Activated T-cell treated with anti-CD3 and anti-CD28 coated beads for 1 hour (primary cell): ENCODE data around the gene MADD.

Experiments used
- DNase-seq: peaks from one replicate; pipeline ENCODE4 v3.0.0-alpha.2; 2020; ENCODE audit warnings: low read depth

The MADD gene

DNA sequence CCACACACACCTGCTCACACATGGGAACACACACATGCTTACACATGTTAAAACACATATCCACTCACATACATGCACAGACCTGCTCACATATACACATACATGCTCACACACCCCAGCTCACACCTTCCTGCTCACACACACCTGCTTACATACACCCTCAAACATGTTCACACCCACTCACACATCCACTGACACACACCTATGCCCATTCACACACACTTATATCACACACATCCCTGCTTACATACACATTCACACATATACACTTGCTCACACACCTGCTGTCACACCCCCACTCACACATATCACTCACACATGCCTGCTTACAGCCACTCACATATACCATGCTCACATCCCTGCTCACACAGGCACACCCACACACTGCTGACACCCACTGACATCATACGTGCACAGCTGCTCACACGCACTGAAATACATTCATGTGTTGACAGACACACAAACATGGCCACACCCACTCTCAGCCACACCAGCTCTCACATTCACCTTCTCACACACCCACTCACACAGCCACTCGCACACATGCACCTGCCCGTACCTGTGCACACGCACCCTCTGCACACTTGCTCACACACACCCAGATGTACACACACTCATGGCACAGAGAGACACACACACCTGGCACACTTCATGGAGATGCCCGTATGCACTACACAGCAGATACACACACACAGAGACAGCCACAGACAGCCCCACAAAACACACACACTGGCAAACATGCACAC, 88.2 kb downstream of the MADD start:
- no peak for DNase-seq

DNA sequence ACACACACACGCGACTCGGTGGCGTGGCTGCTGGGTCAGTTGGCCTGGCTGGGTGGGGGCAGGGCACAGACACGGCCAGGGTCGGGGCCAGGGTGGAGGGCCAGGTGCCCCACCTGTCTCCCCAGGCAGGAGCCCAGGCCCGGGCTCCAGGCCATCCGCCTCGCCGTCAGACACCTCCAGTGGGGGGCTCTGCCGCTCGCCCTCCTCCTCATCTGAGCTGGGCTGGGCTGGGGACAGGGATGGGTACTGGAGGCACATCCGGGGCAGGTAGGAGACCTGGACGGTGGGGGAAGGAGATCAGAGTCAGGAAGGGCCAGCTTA, 88.8 kb downstream of the MADD start:
- DNase-seq, result no peak

DNA sequence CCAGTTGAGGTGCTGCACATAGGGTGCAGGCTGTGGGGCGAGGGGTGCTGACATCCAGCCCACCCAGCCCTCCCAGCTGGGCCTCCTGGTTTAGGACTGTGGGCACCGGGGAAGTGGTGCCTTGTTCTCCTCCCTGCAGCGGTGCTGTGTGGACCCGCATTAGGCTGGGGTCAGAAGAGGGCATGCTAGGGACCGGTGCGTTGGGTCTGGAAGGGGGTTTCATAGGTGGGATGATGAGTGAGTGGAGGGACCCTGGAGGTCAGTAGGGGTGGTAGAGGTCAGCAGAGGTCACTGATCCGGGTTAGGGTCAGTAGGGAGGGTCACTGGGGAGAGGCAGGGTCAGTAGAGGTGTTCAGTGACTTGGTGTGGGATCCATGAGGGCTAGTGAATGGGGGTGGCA, 89.2 kb downstream of the MADD start:
- DNase-seq, result no peak

DNA sequence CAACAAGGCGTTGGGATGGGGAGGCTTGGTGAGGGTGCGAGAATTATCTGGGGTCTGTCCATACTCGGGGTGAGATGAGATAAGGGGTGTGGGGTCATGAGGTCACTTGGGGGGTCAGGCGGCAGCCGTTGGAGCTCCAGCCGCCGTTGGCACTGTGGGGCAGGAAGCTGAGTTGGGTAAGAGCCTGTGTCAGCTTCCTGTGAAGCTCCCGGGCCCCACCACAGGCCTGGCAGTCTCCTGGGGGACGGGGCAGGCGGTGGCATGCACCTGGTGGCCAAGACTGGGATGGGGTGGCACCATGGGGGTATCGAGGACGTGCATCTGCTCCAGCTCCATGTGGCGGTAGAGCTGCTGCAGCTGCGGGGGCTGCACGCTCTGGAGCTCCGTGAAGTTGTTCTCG, 89.7 kb downstream of the MADD start:
- no peak for DNase-seq

DNA sequence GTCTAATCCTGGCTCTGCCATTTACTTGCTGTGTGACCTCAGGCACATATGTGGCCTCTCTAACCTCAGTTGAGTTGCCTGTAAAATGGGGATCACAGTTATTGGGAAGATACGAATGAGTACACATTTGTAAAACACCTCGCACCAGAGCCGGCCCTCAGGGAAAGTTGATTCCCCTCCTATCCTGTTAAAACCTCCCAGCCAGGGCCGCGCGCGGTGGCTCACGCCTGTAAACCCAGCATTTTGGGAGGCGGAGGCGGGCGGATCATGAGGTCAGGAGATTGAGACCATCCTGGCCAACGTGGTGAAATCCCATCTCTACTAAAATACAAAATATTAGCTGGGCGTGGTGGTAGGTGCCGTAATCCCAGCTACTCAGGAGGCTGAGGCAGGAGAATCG, 90.4 kb downstream of the MADD start:
- DNase-seq, result no peak

DNA sequence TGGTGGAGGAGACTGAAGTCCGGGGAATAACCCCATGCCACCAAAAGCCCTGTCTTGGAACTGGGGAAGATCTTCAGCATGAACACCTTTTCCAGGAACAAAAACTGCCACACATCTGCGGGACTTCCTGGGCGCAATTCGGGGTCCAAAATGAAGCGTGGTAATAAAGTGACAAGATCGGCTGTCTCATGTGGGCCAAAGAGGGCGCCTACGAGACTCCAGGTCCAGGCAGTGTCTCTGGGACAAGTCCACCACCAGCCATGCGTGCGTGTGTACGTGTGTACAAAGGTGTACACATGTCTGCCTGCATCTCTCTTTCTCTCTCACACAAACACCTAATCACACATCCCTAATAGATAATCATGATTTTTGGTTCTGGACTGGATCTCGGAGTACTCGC, 91.5 kb downstream of the MADD start:
- DNase-seq, result no peak

DNA sequence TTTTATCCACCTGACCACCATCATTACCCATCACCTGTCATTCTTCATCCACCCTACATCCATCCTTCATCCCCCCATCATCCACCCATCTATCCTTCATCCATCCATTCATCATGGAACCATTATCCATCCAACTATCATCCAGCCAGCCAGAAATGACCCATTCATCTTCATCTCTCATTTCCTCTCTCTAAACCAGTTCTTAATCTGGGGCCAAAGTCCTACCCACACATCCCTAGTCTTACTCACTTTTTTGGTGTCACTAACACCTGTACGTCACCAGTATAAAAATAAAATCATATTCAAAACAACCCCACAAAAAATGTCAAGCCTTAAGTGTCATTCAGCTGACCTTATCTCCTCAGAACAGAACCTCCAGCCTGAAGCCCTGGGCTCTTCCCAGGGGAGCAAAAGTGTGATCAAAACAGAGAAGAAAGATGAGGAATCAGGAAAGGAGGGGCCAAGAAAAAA, 96.1 kb downstream of the MADD start:
- no peak for DNase-seq

DNA sequence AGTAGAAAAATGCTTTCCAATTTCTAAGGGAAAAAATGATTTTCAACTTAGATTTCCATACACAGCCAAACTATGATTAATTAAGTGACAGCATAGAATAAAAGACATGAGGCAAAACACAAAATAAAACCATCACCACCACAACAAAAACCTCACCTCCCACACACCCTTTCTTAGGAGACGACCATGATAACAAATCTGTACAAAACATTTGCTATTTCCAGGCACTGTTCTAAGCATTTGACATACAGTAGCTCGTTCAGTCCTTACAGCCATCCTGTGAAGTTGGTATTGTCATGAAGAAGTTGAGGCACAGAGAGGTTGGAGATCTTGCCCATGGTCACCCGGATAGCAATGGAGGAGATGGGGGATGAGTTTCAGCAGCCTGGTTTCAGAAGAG, 99.7 kb downstream of the MADD start:
- DNase-seq, result no peak

DNA sequence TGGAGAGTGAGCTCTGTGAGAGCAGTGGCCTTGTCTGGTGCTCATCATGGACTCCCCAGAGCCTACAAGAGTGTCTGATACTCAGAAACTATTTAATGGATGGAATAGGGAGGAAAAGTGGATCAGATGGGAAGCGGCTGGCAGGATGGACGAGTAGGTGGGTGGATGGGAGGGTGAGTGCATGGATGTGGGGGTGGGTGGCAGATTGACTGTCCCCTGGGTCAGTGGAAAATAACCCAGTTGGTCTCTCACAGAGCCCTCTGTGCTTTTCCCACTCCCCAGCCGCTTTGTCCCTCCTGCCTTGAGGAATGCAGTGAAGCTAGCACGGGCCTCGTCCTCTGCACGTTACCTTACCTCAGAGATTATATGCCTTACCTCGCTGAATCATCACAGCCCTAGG, 102.5 kb downstream of the MADD start:
- no peak for DNase-seq

DNA sequence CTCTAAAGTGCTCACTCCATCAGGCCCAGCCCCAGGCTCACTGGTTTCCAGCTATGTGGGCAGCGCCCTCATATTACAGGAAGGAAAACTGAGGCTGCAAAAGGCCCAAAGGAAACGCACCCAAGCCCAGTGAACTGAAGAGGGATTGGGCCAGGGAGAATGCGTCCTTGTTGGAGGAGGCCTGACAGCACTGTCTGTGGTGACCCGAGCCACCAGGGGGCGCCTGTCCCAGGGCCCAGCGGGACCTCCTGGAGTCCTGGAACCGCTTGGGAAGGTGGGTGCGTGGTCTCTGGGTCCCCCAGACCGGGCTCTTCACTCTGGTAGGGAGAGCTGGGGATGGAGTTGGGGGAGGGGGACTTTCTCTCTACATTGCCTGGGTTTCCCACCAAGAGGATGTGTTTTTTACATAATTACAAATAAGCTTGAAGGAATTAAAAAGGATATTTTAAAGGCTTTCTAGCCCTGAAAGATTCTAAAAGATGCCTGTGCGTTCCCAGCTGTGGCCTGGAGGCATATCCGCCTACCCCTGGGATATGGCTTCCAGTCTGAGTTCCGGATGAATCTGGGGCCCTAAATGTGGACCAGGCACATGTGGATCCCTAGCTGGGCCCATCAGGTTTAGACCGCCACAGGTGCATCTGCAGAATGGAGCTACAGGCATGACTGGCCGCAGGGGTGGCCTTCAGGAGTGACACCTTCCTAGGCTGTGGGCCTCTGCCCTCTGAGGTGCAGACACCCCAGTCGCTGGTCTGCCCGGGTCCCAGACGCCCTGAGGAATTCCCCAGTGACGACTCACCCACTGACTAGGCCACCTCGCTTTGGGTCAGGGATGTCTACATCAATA, 104.2 kb downstream of the MADD start:
- DNase-seq, result peak; percentile 90

DNA sequence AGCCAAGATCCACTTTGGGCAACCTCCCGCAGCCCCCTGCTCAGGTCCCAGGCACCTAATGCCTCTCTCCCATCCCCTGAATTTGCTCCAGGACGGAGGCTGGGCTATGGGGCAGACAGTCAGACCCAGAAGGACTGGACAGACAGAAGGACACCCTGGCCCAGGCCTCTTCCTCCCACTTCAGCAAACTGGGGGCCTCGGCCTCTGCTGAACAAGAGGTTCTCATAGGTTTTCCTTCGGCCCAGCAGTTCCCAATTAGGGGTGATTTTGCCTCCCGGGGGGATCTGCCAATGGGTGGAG, 104.7 kb downstream of the MADD start:
- DNase-seq, result no peak

DNA sequence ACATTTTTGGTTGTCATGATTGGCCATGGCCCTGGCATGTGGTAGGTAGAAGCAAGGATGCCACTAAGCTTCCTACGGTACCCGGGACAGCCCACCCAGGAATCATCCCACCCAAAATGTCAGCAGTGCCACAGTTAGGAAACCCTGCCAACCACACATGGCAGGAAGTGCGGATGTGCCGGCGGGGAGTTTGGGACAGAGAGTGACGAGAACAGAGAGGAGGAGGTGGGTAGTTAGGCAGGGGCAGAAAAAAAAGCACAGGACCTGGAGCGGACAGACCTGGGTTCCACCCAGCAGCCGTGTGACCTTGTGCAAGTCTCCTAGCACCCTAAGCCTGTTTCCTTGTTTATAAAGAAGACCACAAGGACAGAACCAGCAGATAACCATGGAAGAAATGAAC, 105.1 kb downstream of the MADD start:
- DNase-seq, result no peak

DNA sequence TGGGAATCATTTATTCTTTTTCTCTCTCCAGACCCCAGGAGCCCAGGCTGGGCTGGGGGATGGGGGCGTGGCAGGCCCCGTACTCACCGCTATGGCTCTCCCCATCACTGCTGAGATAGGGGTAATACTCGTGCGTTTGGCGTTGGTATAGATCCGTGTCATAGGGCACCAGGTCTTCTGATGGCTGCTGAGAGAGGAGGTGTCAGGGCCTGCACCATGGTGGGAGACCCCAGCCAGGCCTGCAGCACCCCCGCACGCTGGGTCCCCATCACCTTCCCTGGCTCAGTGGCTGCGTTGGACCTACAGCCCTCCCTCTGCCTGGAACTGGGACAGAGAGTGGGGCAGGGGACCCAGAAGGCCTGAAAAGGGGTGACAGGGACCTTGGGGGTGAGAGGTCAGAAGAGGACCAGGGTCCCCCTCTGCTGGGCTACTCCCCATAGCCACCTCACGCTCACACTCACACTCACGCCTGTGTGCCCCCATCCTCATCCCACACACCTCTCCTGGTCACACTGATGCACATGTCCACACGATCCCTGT, 105.7 kb downstream of the MADD start:
- DNase-seq, result no peak

DNA sequence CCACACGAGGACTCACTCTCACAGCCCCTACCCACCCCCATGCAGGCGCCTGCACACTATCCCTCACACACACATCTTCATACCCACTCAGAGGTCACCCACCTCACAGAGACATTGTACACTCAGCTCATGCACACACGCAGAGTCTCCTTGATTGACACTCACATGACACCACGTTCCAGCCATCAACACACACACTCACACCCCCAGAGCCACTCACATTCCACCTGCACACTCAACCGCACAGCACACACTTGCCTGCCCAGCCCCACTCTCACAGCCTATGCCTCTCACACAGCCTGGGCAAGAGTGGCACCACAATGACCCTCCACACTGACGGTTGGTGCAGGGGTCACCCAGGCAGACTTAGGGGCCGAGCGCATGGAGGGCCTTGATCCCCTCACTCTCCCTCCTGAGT, 106.2 kb downstream of the MADD start:
- no peak for DNase-seq

DNA sequence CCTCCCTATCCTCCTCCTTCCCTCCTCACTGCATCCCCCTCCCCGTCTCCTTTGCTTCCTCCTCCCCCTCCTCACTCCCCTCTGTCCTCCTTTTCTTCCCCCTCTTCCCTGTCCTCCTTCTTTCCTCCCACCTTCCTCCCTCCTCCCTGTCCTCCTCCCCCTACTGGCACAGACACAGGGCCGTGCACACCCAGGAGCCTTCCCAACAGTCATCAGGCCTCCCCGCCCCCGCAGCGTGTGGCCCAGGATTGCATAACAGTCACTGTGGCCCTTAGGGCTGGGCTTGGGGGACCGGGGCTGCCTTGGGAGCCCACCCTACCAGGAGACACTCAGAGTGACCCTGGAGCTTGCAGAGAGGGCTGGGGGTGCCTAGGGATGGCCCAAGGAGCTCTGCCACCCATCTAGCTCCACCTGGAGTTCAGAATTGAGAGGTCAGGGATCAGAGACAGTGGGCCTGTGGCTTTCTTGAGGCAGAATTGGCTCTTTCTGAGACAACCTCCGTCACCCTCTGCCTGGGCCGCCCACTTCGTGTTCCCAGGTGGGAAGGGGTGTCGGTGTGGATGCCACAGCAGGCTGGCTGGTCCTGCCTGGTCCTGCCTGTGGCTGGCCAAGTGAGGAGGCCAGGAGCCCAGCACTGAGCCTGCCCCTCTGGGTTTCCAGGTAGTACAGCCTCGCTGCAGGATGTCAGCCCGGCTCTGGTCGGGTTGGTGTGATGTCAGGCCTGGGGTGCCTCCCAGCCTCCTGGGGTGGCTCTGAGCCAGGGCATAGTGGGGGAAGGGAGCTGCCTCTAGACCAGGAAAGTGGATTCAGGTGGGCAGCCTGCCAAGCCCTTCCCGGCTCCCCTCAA, 106.8 kb downstream of the MADD start:
- DNase-seq, result no peak

DNA sequence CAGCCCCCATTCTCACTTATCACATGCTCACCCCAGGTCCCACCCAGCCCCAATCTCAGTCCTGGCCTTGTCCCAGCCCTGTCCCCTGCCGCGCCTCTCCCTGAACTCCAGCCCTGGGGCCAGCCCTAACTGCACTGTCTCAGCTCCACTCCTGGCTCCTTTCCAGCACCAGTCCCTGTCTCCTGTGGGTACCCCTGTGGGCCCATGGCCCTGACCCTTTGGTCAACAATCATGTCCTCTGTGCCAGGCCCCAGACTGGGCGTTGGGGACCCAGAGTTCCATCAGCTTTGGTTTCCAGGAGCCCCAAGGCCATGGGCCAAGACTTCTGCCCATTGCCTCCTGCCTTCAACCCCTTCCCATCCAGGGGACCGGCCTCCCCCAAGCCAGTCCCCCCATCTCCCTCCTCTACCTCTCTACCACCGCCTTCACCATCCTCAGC, 107.7 kb downstream of the MADD start:
- DNase-seq, result no peak

DNA sequence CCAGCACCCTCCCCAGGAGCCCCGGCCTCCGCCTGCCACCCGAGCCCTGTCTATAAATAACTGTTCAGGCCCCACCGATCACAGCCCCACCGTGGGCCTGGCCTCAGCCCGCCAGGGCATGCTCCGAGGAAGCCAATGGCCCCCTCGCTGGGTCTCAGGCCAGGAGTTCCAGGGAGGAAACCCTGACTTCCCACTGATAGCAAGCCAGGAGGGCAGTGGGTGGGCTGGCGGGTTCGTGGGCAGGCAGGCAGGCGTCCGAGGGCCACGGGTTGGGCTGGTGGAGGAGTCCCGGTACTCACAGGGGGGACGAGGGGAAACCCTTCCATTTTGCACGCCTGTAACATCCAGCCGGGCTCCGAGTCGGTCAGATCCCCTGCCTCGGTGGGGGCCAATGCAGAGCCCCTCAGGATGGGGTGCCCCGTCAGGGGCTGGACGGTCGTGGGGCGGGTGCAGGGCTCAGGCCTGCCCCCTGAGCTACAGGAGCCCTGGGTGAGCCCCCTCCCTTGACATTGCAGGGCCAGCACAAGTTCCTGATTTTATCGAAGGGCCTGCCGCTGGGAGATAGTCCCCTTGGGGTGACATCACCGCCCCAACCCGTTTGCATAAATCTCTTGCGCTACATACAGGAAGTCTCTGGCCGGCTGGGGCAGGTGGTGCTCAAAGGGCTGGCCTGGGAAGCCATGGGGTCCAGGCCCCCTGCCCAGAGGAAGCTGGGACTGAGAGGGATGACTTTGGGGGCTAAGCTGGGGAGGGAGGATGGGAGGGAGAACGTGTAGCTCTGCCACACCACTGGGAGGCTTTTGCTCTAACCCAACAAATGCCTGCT, 108.3 kb downstream of the MADD start, which contains the start of gene SPI1:
Gene SPI1, minus strand, starts transcription at position 538 of the 826 bp plus-strand sequence. Its CDS starts 194 bp downstream, at position 344.
- no peak for DNase-seq

DNA sequence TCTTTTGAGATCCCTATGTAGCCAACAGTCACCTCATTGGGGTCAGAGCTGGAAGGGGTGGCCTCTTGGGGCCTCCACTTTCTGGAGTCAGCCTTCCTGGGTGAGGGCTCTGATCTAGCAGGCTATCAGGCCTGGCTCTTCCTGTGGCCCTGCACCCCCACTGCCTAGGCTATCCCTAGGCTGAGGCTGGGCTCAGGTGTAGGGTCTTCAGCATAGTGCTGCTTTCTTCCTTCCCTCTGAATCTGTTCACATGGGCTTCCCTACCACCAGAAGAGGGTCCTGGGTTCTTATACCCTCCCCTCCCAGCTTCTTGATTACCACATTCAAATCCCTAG, 108.9 kb downstream of the MADD start:
- DNase-seq, result no peak

DNA sequence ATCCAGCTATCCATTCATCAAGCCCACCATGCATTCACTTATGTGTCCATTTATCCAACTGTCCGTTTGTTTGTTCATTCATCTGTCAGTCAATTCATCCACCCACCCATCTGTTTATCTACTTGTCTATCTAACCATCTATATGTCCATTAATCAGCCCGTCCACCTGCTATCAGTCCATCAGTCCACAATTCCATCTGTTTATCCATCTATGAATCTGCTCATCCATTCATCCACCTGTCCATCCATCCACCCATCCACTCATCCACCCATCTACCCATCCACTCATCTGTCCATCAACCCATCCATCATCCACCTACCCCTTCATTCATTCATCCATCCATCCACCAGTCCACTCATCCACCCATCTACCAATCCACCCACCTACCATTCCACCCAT, 109.4 kb downstream of the MADD start:
- DNase-seq, result no peak
